Stimulated activated CD8-positive, alpha-beta memory T cell treated with anti-CD3 and anti-CD28 coated beads, Interleukin-15, amount 100 ng/mL, for 48 hours (primary cell): ENCODE measurements around the gene TLCD3B.

ENCODE experiments used
- DNase-seq, 2 donors: peaks; one replicate each; pipeline ENCODE4 v3.0.0-alpha.2; 2020; ENCODE audit warnings: low read depth in 2 of 2

TLCD3B gene

GRCh38 chr16:30004811-30005242 is 26.2 kb downstream of the TLCD3B start:
- no peak for DNase-seq

- no peak for DNase-seq
Observed at GRCh38 chr16:30004424-30004776, 26.7 kb downstream of the TLCD3B start.

GRCh38 chr16:30003670-30004423 is 27.2 kb downstream of the TLCD3B start:
- DNase-seq, result no peak

DNA sequence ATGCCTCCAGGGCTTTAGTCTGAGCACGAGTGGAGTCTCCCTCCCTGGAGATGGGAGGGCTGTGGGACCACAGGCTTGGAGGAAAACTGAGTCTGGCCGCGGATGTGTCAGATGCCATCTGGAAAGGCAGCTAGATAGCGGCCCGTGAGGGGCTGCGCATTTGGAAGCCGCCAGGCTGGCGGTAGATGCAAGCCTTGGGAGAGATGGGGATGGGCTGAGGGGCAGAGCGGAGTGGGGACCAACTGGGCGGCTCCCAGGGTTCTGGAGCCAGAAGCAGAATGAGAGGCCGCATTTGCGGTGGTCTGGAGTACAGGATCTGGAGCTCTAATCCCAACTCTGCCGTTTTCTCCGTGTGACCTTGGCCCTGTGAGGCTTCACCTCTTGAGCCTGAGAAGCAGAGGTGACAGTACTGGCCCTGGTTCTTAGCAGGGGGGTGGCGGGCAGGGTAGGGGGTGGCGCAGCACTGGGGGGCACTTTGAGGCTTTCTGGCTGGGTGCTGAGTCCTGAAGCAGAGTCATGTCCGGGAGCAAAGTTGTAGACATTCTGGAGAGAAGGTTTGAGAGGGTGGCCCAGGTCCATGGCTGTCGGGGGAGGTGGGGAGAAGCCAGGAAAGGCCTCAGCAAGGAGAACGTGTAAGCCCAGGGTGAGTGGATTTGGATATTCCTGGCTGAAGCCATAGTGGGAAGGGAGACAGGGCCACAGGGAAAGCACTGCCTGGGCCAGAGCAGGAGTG is 28.3 kb downstream of the TLCD3B start:
- DNase-seq, result no peak

DNA sequence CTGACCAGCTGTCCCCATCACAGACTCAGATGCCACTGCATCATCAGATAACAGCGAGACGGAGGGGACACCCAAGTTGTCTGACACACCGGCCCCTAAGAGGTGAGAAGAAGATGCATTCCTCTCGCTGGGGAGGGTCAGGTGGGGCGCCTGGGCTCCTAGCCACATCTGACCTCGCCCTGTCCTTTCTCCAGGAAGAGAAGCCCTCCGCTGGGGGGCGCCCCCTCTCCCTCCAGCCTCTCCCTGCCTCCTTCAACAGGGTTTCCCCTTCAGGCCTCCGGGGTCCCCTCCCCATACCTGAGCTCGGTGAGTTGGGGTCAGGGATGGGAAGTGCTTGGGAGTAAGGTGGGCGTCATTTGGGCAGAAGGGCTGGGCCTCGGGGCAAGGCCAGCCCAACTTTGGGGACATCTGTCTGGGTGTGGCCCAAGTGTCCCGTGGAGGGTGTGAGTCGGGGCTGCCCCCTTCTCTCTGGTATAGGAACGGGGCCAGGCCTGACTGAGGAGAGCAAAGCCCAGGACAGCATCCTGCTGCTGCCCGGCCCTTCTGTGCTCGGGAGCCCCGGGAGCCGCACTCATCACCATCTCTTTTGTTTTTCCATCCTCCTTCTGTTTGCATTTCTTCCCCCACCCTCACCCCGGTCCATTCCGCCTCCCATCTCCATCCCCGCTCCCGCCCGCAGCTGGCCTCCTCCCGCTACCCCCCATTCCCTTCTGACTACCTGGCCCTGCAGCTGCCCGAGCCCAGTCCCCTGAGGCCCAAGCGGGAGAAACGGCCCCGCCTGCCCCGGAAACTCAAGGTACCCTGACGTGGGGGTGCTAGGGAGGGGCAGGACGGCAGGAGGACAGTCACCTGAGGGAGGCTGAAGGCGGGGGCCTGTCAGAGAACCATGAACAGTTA is 30.1 kb downstream of the TLCD3B start:
- DNase-seq, result no peak

DNA sequence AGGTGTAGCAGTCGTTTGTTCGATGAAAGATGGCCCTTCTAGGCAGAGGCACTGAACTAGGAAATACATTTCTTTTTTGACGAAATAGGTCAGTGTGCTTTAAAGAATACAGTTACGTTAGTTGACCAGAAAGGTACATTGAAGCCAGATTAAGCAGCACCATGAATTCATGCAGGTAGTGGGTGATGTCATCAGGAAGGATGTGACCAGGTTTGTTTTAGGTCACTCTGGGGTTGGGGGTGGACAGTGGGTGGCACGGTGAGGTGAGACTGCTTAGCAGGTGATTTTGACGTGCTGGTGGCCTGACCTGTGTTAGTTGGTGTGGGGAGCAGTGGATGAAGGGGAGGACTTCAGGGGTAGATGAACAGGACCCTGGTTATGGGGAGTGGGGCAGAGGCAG is 31.5 kb downstream of the TLCD3B start:
- DNase-seq, result no peak

- no peak for DNase-seq
Observed at GRCh38 chr16:29996766-29997250, 34.3 kb downstream of the TLCD3B start.

DNA sequence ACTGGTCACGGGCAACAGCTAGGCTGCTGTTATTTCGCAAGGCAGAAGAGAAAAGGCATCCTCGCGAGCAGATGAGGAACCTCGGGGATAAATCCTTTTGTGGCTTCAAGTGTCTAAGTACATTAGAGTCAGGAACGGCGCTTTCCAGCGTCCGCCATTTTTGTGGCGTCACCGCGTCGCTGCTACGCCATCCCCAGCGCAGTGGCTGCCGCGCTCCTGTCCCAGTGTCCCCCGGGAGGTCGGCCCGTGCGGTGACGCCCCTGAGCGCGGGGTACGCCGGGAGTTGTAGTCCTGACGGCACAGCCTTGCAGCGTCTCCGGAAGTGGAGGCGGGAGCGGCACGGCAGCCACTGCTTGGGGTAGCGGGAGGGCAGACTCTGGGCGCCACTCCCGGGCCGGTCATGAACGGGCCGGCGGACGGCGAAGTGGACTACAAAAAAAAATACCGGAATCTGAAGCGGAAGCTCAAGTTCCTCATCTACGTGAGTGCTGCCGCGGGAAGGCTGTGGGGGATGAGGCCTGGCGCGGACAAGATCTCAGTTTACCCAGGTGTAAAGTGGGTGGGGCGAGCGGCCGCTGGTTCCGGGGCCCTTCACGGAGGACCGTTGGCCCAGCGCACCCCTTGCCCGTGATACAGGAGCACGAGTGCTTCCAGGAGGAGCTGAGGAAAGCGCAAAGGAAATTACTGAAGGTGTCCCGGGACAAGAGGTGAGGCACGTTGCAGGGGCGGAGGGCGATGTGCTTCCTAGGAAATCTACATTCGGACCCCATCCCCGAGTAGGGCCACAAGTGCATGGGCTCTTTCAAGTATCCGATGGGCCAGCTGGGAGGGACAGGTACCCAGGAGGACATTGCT is 34.9 kb downstream of the TLCD3B start, which contains the start of gene INO80E:
TSS of gene INO80E (plus strand) at position 331 of the 855 bp plus-strand sequence. CDS start at position 401, 70 bp downstream.
- DNase-seq, result peak; percentile 99 to 100

DNA sequence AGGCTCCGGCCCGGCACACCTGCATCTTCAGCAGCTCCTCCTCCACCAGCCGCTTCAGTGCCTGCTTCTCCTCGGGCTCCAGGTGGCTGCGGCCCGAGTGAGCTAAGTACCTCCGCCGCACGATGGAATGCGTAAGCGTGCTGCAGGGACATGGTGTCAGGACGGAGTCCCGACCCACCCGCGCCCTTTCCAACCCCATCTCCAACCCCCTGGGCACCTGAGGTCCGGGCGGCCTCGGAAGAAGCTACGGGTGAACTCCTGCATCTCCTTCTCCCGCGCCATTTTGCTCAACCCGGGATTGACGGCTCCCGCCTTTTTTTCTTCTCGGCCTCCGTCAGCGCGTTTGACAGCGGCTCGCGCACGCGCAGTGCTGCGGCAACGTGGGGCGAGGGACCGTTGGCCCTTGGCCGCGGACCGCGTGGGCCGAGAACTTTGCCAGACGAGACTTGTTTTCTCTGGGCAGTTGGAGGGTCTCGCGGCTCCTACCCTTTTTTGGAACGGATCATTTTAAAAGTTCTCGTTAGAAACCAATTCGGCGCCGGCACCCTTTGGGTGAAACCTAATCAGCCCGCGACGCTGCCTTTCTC is 35.7 kb downstream of the TLCD3B start, which contains the start of gene HIRIP3:
TSS of gene HIRIP3 (minus strand) at position 294 of the 587 bp plus-strand sequence. CDS start at position 282, 12 bp downstream.
- DNase-seq, result peak; percentile 82 to 85

DNA sequence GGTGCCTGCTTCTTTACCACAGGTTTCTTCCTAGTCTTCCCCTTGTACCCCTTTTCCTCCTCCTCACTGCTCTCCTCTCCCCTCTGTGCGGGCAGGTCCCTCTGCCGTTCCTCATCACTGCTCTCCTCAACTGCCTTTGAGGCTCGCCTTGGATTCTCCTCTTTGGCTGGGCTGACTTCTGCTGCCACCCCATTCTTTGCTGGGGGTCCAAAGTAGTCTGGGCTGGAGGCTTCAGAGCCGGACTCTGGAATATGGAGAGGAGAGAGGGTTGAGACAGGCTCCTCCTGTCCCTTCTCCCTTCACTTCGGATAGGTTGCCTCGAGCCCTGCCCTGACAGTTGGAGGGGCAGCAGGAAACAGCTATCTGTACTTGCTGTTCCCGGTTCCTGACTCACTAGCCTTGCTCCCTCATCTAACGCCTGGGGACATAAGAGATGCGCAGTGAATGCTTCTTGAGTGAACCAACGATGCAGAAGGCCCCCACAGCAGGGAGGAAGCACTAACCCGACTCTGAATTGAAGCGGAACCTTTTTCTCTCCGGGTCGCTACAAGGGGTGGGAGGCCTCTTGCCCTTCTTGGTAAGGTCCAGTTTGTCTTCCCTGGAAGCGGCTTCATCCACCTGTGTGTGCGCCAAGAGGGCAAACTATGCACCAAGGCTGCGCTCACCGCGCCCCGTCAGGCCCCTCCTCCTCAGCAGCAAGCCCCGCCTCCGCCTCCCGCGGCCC is 36.3 kb downstream of the TLCD3B start:
- peak; percentile 61 to 70 for DNase-seq

DNA sequence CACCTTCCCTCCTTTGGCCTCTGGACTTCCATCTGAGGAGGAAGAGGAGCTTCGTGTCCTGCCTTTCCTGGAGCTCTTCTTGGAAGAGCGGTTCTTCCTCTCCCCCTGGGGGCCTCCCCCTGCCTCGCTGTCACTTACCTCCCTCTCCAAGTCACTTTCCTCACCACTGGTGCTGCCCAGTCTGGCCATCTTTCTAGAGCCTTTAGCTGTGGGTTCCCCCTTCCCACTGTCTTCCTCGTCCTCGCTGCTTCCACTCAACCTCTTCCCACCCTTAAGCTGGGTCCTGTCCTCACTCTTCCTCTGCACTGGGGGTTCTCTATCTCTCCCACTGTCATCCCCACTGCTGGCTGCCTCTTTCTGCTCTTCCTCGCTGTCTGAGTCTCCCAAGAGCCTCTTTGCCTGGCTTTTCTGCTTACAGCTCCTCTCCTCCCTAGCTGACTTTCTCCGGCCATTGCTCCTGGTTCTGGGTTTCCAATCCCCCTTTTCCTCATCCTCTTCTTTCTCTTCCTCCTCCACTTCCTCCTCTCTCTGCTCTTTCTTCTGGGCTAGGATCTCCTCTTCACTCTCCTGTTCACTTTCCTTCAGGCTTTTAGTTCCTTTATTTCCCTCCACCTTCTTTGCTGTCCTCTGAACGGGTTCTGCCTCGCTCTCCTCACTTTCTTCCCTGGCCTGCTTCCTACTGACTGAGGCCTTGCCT is 37.0 kb downstream of the TLCD3B start:
- no peak for DNase-seq

DNA sequence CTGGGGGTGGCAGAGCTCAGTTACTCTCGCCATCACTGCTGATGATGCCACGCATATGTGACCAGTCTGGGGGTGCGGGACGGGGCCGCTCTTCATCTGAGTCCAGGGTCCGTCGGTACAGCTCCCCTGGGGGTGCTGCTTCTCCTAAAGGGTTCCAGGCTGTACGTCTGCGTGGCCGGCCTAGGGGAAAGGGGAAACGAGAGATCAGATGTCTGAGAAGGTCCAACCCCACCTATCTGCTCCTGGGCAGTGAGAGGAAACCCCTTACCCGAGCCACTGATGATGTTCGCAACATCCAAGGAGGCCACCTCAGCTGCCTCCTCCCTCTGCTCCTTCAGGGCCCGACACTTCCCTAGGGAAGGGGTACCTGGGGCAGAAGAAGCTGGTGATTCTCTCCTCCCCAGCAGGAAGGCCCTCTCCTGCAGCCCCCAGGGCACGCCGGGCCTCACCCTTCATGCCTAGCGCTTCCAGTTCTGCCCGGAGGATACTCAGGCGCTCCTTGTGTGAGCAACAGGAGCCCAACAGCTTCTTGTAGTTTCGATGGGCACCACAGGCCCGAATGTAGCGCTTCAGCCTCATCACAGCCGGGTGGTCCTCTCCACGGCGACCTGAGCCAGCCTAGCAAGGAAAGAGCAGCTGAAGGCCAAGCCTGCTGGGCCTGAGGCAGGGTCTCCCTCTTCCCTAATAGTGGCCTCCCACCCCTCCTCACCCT is 37.7 kb downstream of the TLCD3B start:
- no peak for DNase-seq

- DNase-seq, result no peak
Observed at GRCh38 chr16:29992344-29992967, 38.6 kb downstream of the TLCD3B start.

DNA sequence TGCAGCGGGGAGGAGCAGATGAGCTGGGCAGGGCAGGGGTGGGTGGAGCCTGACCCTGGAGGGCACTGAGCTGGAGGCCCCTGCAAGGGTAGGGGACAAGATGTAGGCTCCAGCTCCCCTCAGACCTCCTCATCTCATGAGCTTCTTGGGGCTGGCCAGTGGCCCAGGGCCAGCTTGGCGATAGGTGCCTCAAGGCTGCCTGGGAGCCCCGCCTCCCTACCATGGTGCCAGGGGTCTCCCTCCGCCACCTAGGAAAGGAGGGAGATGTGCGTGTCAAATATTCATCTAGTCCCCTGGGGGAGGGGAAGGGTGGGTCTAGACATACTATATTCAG is 39.5 kb downstream of the TLCD3B start:
- DNase-seq, result no peak

DNA sequence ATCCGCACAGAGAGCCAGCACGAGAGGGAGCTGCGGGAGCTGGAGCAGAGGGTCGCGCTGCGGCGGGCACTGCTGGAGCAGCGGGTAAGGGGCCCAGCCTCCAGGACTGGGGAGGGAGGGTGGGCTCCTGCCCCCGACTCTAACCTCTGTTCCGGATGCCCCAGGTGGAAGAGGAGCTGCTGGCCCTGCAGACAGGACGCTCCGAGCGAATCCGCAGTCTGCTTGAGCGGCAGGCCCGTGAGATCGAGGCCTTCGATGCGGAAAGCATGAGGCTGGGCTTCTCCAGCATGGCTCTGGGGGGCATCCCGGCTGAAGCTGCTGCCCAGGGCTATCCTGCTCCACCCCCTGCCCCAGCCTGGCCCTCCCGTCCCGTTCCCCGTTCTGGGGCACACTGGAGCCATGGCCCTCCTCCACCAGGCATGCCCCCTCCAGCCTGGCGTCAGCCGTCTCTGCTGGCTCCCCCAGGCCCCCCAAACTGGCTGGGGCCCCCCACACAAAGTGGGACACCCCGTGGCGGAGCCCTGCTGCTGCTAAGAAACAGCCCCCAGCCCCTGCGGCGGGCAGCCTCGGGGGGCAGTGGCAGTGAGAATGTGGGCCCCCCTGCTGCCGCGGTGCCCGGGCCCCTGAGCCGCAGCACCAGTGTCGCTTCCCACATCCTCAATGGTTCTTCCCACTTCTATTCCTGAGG is 40.0 kb downstream of the TLCD3B start:
- DNase-seq, result no peak

DNA sequence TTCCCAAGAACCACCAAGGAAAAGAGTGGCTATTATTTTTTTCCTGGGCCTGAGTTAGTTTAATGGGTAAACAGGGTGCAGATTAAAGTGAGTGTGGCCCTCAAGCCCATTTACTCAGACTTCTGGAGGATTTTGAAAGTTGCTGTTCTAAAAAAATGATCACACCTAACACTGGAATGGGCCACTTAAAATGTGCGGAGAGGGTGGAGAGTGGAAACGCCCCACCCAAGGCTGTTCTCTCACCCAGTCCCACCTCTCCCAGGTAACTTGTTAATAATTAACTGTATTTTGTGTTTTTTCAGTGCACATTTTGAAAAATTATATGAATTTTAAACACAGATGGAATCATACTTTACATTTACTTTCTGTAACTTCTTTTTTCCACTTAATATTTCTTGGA is 41.0 kb downstream of the TLCD3B start:
- DNase-seq, result no peak

DNA sequence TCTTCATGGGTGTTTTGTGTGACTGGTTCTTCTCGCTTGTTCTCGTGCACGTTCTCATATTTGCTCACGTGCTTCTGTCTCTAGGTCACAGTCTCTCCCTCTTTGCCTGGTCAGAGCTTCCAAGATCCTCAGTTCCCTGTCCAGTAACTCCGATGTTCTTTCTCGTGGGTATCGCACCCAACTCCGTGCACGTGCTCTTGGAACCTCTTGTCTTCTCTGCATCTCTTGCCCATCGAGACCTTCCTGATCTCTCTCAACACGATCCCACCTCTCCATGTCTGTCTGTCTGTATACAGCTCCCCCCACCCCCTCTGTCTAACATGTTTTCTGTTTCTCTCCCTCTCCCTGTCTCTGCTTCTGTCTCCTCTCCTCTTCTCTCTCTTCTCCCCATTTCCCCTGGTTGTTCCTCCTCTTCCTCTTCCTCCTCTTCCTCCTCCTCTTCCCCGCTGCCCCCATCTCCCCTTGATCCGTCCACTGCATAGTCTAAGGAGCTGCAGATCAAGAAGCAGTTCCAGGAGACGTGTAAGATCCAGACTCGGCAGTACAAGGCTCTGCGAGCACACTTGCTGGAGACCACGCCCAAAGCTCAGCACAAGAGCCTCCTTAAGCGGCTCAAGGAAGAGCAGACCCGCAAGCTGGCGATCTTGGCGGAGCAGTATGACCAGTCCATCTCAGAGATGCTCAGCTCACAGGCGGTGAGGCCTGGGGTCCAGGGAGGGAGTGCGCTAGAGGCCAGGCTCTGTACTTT is 41.8 kb downstream of the TLCD3B start:
- no peak for DNase-seq
